COR-L47 (cell line): ENCODE data around the gene PRSS2.
A peak's percentile ranks its signal among the peaks of the same experiment; 100 is the strongest.
"Not testable (repeated sequence)": the region's sequence is repeated elsewhere in the genome, so short reads cannot be mapped to it uniquely, and the experiment has no call there.

ENCODE experiments used
- DNase-seq: peaks from one replicate; lab custom pipeline; 2025; lab: John Stamatoyannopoulos, UW

The PRSS2 gene

GRCh38 chr7:142759433-142759832 is 11.3 kb upstream of the PRSS2 start:
- DNase-seq = no peak

- no peak for DNase-seq
Observed at GRCh38 chr7:142760071-142760642, 10.6 kb upstream of the PRSS2 start.

- not testable (repeated sequence) for DNase-seq
Observed at GRCh38 chr7:142761606-142762005, 9.2 kb upstream of the PRSS2 start.

GRCh38 chr7:142762104-142762503 is 8.7 kb upstream of the PRSS2 start:
- DNase-seq = no peak

GRCh38 chr7:142767451-142767850 is 3.3 kb upstream of the PRSS2 start:
- DNase-seq = no peak

- DNase-seq = no peak
Observed at GRCh38 chr7:142767861-142768260, 2.9 kb upstream of the PRSS2 start.

- not testable (repeated sequence) for DNase-seq
Observed at GRCh38 chr7:142768885-142769284, 1.9 kb upstream of the PRSS2 start.

GRCh38 chr7:142771353-142771723 is 568 bp downstream of the PRSS2 start:
- peak; percentile 93 for DNase-seq

GRCh38 chr7:142772051-142772450 is 1.3 kb downstream of the PRSS2 start:
- no peak for DNase-seq

- no peak for DNase-seq
Observed at GRCh38 chr7:142772673-142773072, 1.9 kb downstream of the PRSS2 start.

- no peak for DNase-seq
Observed at GRCh38 chr7:142773230-142773629, 2.5 kb downstream of the PRSS2 start.

GRCh38 chr7:142773937-142774744 is 3.4 kb downstream of the PRSS2 start:
- no peak for DNase-seq

GRCh38 chr7:142774826-142775225 is 4.1 kb downstream of the PRSS2 start:
- no peak for DNase-seq

GRCh38 chr7:142775351-142776115 is 4.8 kb downstream of the PRSS2 start:
- not testable (repeated sequence) for DNase-seq

GRCh38 chr7:142776206-142776844 is 5.6 kb downstream of the PRSS2 start:
- DNase-seq = no peak

- DNase-seq = not testable (repeated sequence)
Observed at GRCh38 chr7:142776845-142777225, 6.1 kb downstream of the PRSS2 start.

- DNase-seq = no peak
Observed at GRCh38 chr7:142777318-142777717, 6.5 kb downstream of the PRSS2 start.

GRCh38 chr7:142782922-142783900 is 12.4 kb downstream of the PRSS2 start:
- DNase-seq = peak; percentile 93

GRCh38 chr7:142784096-142784495 is 13.3 kb downstream of the PRSS2 start:
- DNase-seq = no peak

- DNase-seq = no peak
Observed at GRCh38 chr7:142784716-142785115, 13.9 kb downstream of the PRSS2 start.

GRCh38 chr7:142785841-142786250 is 15.1 kb downstream of the PRSS2 start:
- no peak for DNase-seq
